GM21423 (cell line): Measurements from ENCODE around the gene SCAMP5.

Experiments used
- ATAC-seq: cut with Tn5 transposase; IDR thresholded peaks from one replicate; pipeline ENCODE4 v1.9.1; 2021; ENCODE audit warnings: mild to moderate bottlenecking, moderate library complexity; ENCODE audit not compliant: unreplicated experiment

SCAMP5 gene

GRCh38 chr15:75067123-75067830 is 71.9 kb downstream of the SCAMP5 start:
- ATAC-seq, result no peak

GRCh38 chr15:75068748-75069147 is 73.4 kb downstream of the SCAMP5 start:
- no peak for ATAC-seq

GRCh38 chr15:75069301-75069925 is 74.0 kb downstream of the SCAMP5 start:
- ATAC-seq, result peak; percentile 73

GRCh38 chr15:75070674-75071073 is 75.3 kb downstream of the SCAMP5 start:
- ATAC-seq, result no peak
